GM18861 (cell line): ENCODE data around the gene BUD23.
"Not testable (repeated sequence)": the region's sequence is repeated elsewhere in the genome, so short reads cannot be mapped to it uniquely, and the experiment has no call there.

ENCODE experiments used
- ATAC-seq: cut with Tn5 transposase; IDR thresholded peaks from one replicate; pipeline ENCODE4 v1.9.1; 2021; ENCODE audit not compliant: unreplicated experiment

The BUD23 gene

DNA sequence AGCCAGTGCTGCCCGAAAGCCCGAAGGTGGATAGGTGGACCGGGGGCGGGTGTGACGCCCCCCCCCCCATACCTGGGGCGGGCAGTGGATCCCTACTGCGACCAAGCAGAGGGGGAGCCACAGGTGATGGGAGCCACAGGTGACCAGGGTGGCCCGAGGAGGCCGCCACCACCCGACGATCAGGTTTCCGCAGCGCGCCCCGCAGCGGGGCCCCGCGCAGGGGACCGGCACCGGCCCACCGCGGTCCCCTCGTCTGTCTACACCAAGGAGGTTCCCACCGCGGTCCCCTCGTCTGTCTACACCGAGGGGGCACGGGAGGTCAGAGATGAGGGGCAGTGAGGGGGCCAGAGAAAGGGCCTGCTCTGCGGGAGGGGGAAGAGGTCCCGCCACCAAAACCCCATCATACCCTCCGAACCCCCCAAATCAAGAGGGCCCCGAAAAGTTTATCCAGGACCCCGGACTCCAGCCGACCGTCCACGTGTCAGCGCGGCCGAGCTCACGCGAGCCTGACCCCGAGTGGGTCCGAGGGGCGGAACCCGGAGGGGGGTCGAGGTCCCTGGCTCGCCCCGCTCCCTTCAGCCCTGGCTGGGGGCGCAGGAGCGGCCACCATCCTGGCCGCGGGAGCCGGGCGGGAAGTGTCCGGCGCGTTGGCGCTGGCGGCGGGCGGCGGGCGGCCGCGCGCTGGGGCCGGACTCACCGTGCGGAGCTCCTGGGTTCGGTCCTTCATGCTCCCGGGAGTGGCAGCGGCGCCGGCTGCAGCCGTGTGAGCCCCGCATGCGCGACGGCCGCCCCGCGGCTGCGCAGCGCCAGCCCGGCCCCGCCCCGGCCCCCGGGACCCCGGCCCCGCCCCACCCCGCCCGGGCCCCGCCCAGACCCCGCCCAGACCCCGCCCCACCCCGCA lies 35.8 kb downstream of the BUD23 start, which contains the start of gene STX1A:
STX1A (minus strand) TSS at position 765 of the 901 bp plus-strand sequence; CDS start at position 727, 38 bp downstream.
- ATAC-seq: peak; percentile 42

- no peak for ATAC-seq
Observed at GRCh38 chr7:73719806-73720169, 36.4 kb downstream of the BUD23 start.

- not testable (repeated sequence) for ATAC-seq
Observed at GRCh38 chr7:73720443-73720842, 37.0 kb downstream of the BUD23 start.

- no peak for ATAC-seq
Observed at GRCh38 chr7:73721377-73721817, 38.0 kb downstream of the BUD23 start.

DNA sequence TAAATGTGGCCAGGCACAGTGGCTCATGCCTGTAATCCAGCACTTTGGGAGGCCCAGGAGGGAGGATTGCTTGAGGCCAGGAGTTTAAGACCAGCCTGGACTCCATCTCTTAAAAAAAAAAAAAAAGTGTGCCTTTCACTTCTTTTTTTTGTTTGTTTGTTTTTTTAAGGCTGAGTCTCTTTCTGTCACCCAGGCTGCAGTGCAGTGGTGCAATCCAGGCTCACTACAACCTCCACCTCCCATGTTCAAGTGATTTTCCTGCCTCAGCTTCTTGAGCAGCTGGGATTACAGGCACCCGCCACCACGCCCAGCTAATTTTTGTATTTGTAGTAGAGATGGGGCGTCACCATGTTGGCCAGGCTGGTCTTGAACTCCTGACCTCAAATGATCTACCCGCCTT lies 38.8 kb downstream of the BUD23 start:
- ATAC-seq: not testable (repeated sequence)

DNA sequence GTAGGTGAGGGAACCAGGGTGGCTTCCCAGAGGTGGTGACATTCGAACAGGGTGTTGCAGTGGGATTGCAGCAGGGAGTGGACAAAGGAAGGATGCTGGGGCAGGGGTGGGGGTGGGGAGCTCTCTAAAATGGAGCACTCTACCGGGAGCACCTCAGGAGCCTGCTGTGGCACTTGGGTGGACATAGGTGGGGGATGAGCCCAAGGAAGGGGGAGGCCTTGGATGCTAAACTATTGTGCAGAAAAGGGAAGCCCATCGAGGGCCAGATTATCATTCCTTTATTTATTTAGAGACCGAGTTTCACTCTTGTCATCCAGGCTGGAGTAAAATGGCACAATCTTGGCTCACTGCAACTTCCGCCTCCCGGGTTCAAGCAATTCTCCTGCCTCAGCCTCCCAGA lies 39.4 kb downstream of the BUD23 start:
- no peak for ATAC-seq

GRCh38 chr7:73723813-73724212 lies 40.4 kb downstream of the BUD23 start:
- no peak for ATAC-seq

GRCh38 chr7:73726083-73726466 lies 42.7 kb downstream of the BUD23 start:
- no peak for ATAC-seq

DNA sequence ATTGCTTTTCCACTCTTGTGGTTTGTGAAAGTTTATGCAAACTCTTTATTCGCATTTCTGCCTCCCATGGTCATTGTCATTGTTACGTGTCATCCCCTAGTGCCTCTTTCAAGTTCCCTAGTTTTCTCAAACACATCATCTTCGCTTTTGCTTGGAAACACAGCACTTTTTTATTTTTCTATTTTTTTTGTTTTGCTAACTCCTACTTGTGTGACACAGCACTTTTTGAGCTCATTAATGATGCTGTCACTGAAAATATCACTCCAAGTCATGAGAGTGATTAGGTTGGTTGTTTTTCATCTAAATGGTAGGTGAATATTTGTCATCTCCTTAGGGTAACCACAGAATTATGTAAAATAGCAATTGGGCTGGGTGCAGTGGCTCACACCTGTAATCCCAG lies 44.6 kb downstream of the BUD23 start:
- ATAC-seq: no peak

DNA sequence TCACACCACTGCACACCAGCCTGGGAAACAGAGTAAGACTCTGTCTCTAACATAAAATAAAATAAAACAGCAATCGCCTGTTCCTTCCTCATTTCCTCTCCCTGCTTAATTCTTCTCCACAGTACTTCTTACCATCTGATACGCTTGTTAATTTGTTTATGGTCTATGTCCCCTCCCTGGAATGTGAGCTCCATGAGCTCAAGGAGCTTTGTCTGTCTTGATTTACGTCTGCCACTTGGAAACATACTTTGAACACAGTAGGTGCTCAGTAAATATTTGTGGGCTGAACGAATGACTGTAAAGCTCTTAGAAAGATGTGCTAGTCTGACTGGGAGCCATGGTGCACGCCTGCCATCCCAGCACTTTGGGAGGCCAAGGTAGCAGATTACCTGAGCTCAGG lies 45.2 kb downstream of the BUD23 start:
- no peak for ATAC-seq

- no peak for ATAC-seq
Observed at GRCh38 chr7:73730485-73730884, 47.1 kb downstream of the BUD23 start.

DNA sequence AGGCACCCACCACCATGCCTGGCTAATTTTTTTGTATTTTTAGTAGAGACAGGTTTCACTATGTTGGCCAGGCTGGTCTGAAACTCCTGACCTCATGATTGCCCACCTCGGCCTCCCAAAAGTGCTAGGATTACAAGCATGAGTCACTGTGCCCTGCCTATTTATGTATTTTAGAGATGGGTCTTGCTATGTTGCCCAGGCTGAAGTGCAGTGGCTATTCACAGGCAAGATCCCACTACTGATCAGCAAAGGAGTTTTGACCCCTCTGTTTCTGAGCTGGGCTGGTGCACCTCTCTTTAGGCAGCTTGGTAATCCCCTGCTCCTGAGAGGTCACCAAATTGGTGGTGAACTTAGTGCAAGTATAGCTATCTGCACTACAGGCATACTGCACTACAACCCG lies 49.0 kb downstream of the BUD23 start:
- ATAC-seq: no peak

- ATAC-seq: peak; percentile 44
Observed at GRCh38 chr7:73734619-73735527, 51.5 kb downstream of the BUD23 start.

- no peak for ATAC-seq
Observed at GRCh38 chr7:73735528-73735905, 52.1 kb downstream of the BUD23 start.

- no peak for ATAC-seq
Observed at GRCh38 chr7:73736885-73737284, 53.5 kb downstream of the BUD23 start.

DNA sequence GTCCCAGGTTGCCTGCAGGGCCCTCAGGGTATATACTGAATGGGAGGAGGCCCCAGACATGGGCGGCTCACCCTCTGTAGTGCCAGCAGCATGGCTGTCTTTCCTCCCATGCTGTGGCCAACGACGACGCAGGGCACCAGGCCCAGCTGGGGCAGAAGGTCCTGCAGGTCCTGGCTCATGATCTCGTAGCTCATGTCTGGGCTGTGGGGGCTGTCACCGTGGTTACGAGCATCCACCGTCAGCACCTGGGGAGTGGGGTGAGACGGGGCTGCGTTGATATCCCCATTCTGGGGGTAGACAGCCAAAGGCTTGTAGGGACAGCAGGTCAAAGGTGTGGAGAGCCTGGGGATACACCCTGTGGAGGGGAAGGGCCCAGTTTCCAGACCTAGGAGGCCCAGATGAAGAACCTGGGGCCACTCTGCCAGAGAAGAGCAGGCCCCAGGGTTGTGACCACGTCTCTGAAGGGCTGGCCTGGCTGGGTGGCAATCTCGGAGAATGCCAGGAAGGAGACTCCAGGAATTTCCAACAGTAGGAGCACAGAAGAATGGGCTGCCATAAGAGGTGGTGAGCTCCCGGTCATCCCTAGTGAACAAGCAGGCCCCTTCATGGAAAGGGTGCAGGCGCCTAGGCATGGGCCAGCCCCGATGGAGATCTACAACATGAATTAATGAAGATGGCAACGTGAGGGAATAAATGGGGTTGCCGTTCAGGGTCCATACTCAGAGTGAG lies 54.3 kb downstream of the BUD23 start:
- ATAC-seq: no peak

DNA sequence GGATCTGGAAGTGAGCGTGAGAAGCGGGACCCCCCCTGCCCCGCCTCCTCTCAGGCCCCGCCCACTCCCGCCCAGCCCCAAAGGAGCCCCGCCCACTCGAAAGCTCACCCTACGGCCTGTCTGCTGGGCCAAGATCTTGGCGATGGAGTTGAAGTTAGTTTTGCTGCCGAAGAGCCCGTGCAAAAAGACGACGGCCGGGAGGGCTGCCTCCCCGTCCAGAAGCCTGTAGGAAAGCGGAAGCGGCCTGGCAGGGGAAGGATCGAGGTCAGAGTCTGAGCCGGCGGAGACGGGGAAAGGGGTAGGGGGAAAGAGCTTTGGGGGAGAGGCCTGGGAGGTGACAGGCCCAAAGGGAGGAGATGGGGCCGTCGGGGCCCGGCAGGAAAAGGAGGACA lies 54.8 kb downstream of the BUD23 start:
- peak; percentile 5 for ATAC-seq

GRCh38 chr7:73738612-73739386 lies 55.4 kb downstream of the BUD23 start, which contains the start of gene ABHD11:
Gene ABHD11 (minus strand): TSS chr7:73738802. CDS start chr7:73738770, 32 bp downstream.
- peak; percentile 70 for ATAC-seq

GRCh38 chr7:73739387-73739767 lies 56.0 kb downstream of the BUD23 start:
- ATAC-seq: no peak

DNA sequence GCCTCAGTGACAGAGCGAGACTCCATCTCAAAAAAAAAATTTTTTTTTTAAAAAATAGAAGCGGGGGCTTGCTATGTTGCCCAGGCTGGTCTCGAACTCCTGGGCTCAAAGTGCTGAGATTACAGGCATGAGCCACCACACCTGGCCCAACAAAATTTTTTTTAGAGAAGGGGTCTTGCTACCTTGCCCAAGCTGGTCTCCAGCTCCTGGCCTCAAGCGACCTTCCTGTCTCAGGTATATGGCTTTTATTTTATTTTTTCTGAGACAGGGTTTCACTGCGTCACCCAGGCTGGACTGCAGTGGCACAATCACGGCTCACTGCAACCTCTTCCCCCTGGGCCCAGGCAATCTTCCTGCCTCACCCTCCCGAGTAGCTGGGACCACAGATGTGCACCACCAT lies 56.8 kb downstream of the BUD23 start:
- no peak for ATAC-seq
